IPS-18a (cell line): ENCODE data around the gene GIMAP7.

Experiments
- H3K27ac ChIP-seq: one replicate; pipeline ENCODE4 v1.5.1; 2013; ENCODE audit warnings: low read length
- H3K27me3 ChIP-seq: one replicate; pipeline ENCODE4 v1.6.1; 2013; ENCODE audit warnings: mild to moderate bottlenecking, low read length; ENCODE audit not compliant: control insufficient read depth, insufficient read depth
- H3K36me3 ChIP-seq: one replicate; pipeline ENCODE4 v1.6.1; 2013; ENCODE audit warnings: low read depth, low read length; ENCODE audit not compliant: control insufficient read depth
- H3K4me1 ChIP-seq: one replicate; pipeline ENCODE4 v1.6.1; 2013; ENCODE audit warnings: low read depth, low read length; ENCODE audit not compliant: control insufficient read depth
- H3K4me3 ChIP-seq: one replicate; pipeline ENCODE4 v1.5.1; 2013; ENCODE audit warnings: low read length
- H3K9ac ChIP-seq: one replicate; pipeline ENCODE4 v1.6.1; 2013; ENCODE audit warnings: mild to moderate bottlenecking, low read length, moderate library complexity
- H3K9me3 ChIP-seq: one replicate; pipeline ENCODE4 v1.6.1; 2013; ENCODE audit warnings: low read depth, low read length; ENCODE audit not compliant: control insufficient read depth

The GIMAP7 gene

DNA sequence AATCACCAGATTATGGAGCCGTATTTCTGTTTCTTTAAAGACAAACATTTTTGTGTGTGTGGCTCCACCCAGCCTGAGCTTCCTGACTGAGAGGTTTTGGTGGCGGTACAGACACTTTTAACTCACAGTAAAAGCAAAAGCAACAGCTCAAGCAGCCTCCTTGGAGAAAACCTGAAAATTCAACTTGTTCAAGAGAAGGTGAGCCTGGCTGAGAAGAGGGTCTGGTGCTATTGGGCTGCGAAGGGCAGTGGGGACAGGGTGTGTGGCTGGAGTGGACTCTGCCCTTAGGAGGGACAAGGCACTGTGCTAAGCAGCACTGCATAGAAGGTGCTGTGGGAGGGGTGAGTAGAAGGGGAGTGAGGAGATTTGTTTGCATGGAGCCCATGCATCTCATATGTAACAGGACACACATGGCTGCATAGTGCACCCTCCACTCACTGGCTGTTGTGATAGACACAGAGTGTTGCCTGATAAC lies at the start of gene GIMAP7:
Gene GIMAP7 (plus strand): TSS at position 125 of the 475 bp plus-strand sequence. CDS start 5,103 bp downstream, outside the sequence.
- H3K9me3 ChIP-seq: no peaks in the 10 kb centered on the region
- H3K9ac ChIP-seq: no peak within 1 kb of the TSS
- no peaks in the 10 kb centered on the region for H3K36me3 ChIP-seq
- H3K27ac ChIP-seq: no peak within 1 kb of the TSS
- H3K4me3 ChIP-seq: no peak within 1 kb of the TSS
- no peaks in the 10 kb centered on the region for H3K27me3 ChIP-seq
- no peaks in the 10 kb centered on the region for H3K4me1 ChIP-seq

DNA sequence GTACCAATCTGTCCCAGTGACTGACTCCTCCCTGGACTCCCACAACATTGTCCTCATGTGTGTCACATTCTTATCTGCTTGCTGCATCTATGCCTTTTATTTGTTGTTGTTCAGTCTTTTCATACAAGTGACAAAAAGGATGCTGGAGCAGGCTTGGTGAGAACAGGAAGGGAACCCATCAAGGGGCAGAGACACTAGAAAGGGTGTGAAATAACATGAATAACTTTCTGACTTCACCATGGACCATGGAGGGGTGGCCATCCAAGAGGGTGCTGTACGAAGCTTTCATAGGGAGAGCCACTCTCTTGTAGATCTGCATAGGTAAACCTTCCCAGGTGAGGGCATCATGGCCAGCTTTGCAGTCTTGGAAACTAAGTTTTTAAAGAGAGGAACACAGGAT lies 49.7 kb upstream of the GIMAP7 start:
- Histone ChIP-seq H3K27me3 (no peaks in the 10 kb centered on the region), H3K4me3 (no peak overlapping the region), H3K9me3 (no peaks in the 10 kb centered on the region), H3K36me3 (no peaks in the 10 kb centered on the region), H3K9ac (no peak overlapping the region), H3K4me1 (no peaks in the 10 kb centered on the region), H3K27ac (no peak overlapping the region)

DNA sequence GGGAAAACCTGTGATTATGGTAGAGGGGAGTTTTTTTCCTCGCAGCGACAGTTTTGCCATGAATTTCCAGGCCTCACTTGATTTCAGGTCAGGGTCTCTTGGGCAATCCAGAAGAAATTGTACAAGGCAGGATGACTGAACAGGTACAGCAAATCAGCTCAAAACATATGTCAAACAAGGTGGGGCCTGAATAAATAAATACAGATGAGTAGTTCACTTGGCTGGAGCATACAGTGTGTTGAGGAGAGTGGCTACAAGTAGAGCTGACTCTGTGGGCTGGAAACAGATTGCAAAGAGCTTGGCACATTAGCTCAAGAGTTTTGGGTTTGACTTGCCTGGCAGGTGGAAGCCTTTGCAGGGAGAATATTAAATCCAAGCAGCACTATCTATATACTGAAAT lies 49.3 kb upstream of the GIMAP7 start:
- H3K27me3 ChIP-seq: no peaks in the 10 kb centered on the region
- H3K4me3 ChIP-seq: no peak overlapping the region
- H3K9ac ChIP-seq: no peak overlapping the region
- no peaks in the 10 kb centered on the region for H3K9me3 ChIP-seq
- H3K36me3 ChIP-seq: no peaks in the 10 kb centered on the region
- H3K27ac ChIP-seq: no peak overlapping the region
- H3K4me1 ChIP-seq: no peaks in the 10 kb centered on the region

DNA sequence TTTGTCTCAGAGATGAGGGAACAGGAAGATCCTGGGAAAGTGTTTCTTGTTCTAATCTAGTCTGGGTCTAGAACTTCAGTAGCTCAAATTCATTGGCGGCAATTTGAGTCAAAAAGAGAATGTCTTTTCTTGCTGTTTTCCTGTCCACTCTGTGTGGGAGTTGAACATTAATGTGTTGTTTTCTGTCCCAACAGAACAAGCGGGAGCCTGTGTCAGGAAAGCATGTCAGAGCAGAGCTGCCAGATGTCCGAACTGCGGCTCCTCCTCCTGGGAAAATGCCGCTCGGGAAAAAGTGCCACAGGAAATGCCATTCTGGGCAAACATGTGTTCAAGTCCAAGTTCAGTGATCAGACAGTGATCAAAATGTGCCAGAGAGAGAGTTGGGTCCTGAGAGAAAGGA lies 48.2 kb upstream of the GIMAP7 start:
- H3K9me3 ChIP-seq: no peaks in the 10 kb centered on the region

DNA sequence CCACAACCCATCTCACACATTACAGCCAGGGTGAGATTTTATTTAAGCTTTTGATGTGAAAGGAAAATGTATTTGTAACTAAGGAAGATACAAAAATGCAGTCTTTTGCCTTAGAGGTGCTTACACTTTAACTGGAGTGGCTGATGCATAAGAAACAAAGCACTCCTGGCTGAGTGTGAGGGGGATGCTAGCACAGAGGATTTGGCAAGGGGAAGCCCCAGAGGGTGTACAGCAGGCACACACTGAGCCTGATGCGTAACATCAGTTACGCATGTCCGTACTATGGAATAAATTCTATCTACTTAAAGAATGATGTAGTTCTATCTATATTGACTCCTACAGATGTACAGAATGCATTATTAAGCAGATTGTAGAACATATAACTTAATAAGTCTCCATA lies 46.4 kb upstream of the GIMAP7 start:
- Histone ChIP-seq H3K4me3 (no peak overlapping the region), H3K4me1 (no peaks in the 10 kb centered on the region), H3K9me3 (no peaks in the 10 kb centered on the region), H3K27me3 (no peaks in the 10 kb centered on the region), H3K27ac (no peak overlapping the region), H3K36me3 (no peaks in the 10 kb centered on the region), H3K9ac (no peak overlapping the region)

More for the DNA sequence above, 48.2 kb upstream of the GIMAP7 start:
- no peaks in the 10 kb centered on the region for H3K36me3 ChIP-seq
- H3K27ac ChIP-seq: no peak overlapping the region
- H3K4me1 ChIP-seq: no peaks in the 10 kb centered on the region
- no peak overlapping the region for H3K4me3 ChIP-seq
- no peaks in the 10 kb centered on the region for H3K27me3 ChIP-seq
- H3K9ac ChIP-seq: no peak overlapping the region

DNA sequence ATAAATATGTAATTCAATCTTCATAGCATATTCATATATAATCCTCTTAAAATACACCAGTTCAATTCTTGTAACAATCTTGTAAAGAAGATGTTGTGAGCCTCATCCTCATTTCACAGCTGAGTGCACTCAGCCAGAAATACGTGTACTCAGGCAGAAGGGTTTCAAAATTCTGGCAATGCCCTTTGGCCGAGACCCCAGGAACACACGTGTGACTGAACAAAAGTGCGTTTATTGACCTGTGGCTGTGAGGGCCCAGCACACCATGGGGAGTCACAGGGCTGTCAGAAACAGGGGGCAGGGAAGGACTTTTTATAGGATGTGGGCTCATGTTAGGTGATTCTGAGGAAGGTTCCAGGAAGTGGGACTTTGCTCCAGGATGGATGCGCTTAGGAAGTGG lies 42.8 kb upstream of the GIMAP7 start:
- Histone ChIP-seq H3K9ac (no peak overlapping the region), H3K36me3 (no peaks in the 10 kb centered on the region), H3K9me3 (no peaks in the 10 kb centered on the region), H3K27me3 (no peaks in the 10 kb centered on the region), H3K27ac (no peak overlapping the region), H3K4me3 (no peak overlapping the region), H3K4me1 (no peaks in the 10 kb centered on the region)

DNA sequence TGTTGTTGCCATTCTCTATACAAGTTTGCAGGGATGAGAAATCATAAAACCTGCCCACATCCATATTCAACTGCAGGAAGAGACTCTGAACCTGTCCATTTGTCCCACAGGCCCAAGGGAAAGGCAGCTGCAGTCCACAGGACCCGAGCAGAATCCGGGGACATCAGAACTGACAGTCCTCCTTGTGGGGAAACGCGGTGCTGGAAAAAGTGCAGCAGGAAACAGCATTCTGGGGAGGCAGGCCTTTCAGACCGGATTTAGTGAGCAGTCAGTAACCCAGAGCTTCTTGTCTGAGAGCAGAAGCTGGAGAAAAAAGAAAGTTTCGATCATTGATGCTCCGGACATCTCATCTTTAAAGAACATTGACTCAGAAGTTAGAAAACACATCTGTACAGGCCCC lies 40.8 kb upstream of the GIMAP7 start:
- H3K36me3 ChIP-seq: no peaks in the 10 kb centered on the region
- H3K4me3 ChIP-seq: no peak overlapping the region
- no peaks in the 10 kb centered on the region for H3K27me3 ChIP-seq
- no peaks in the 10 kb centered on the region for H3K4me1 ChIP-seq
- H3K27ac ChIP-seq: no peak overlapping the region
- H3K9me3 ChIP-seq: no peaks in the 10 kb centered on the region
- no peak overlapping the region for H3K9ac ChIP-seq

DNA sequence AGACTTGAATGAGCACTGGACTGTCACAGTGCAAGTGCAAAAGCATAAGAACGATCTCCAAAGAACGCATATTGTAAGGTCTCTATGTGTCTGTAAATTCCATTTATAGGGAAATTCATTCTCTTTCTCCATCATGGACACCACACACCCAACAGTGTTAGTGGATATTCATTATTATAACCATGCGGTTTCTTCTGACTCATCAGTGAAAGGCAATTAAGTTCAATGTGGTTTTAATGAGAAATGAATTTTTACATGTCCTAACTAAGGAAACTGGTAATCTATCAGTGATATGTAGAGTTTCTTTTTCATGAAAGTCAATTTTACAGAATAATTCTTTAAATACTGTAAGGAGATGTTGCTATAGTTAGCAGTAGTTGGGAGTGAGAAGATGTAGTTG lies 38.4 kb upstream of the GIMAP7 start:
- Histone ChIP-seq H3K9me3 (no peaks in the 10 kb centered on the region), H3K9ac (no peak overlapping the region), H3K27me3 (no peaks in the 10 kb centered on the region), H3K4me3 (no peak overlapping the region), H3K4me1 (no peaks in the 10 kb centered on the region), H3K36me3 (no peaks in the 10 kb centered on the region), H3K27ac (no peak overlapping the region)

DNA sequence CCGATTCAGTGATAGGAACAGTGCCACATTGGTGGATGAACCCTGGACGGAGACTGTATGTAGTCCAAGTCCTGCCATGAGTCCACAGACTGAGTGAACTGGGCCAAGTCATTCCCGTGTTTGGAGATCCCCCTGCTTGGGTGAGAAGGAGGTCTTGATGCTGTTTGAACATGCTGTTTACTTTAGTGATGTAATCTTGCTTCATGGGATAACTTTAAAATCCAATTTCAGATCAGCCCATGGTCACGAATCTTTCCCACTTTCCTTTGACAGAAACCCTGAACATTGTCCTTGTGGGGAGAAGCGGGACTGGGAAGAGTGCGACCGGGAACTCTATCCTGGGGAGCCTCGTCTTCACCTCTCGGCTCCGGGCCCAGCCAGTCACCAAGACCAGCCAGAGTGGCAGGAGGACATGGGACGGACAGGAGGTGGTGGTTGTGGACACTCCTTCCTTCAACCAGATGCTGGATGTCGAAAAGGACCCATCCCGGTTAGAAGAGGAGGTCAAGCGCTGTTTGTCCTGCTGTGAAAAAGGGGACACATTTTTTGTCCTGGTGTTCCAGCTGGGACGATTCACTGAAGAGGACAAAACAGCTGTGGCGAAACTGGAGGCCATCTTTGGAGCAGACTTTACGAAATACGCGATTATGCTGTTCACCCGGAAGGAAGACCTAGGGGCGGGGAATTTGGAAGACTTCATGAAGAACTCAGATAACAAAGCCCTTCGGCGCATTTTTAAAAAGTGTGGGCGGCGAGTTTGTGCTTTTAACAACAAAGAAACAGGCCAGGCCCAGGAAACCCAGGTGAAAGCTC lies 37.6 kb upstream of the GIMAP7 start:
- Histone ChIP-seq H3K27me3 (no peaks in the 10 kb centered on the region), H3K4me3 (no peak overlapping the region)

DNA sequence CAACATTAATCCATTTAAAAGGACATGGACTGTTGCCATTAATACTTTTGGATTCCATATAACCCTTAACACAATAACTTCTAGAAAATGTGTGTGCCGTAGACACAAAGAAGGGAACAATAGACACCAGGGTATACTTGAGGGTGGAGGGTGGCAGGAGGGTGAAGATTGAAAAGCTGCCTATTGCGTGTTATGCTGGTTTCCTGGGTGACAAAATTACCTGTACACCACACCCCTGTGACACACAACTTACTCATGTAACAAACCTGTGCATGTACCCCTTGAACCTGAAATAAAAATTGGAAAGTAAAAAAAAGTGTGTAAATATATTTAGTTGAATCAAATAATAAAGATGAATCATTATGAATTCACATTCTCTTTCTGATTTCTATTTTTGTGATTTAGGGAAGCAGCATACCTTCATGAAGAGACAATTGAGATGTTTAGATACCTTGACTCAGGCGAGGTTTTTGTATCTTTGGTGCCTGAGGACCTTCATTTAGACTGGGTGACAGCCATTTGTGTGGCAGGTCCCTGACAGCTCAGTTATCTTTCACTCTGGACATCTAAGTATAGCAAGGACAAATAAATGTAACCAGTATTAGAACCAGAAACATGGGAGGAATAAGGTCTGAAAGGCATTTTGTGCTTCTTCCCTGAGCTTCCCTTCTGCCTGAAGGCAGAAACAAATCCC lies 35.5 kb upstream of the GIMAP7 start:
- Histone ChIP-seq H3K4me3 (no peak overlapping the region), H3K4me1 (no peaks in the 10 kb centered on the region), H3K27ac (no peak overlapping the region), H3K27me3 (no peaks in the 10 kb centered on the region), H3K36me3 (no peaks in the 10 kb centered on the region), H3K9ac (no peak overlapping the region), H3K9me3 (no peaks in the 10 kb centered on the region)

More for the DNA sequence above, 37.6 kb upstream of the GIMAP7 start:
- H3K9me3 ChIP-seq: no peaks in the 10 kb centered on the region
- no peaks in the 10 kb centered on the region for H3K36me3 ChIP-seq
- H3K4me1 ChIP-seq: no peaks in the 10 kb centered on the region
- no peak overlapping the region for H3K27ac ChIP-seq
- H3K9ac ChIP-seq: no peak overlapping the region

DNA sequence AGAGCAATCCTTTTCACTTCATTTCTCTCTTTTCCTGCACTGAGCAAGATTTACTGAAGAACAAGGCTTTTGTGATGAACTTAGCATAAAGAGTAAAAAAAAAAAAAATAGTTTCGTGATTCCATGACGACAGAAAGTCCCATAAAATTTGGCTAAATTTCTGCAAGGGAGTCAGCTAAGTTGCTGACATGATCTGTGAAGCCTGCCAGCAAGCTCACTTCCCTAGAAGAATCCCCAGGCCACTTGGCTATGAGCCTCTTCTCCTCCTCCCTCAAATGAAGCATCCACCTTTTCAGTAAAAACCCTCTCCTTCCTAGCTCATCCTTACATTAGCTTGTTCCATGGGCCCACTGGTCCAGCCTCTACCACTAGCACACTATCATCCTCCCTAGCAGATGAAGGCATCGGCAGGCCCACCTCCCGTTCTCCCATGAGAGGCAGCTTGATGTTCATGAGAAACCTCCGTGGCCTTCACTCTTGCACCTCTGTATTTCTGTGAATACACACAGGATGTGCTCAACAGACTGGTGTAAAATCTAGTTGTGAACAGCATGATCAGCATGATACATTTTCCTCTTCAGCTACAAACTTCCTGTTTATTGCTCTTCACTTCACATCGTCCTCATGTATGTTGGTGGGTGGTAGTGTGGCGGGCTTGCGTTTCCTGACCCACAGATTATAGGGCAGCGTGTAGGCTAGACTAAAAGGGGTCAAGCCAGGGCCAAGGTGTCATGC lies 33.3 kb upstream of the GIMAP7 start:
- Histone ChIP-seq H3K4me1 (no peaks in the 10 kb centered on the region), H3K9ac (no peak overlapping the region), H3K4me3 (no peak overlapping the region), H3K27me3 (no peaks in the 10 kb centered on the region), H3K27ac (no peak overlapping the region), H3K36me3 (no peaks in the 10 kb centered on the region), H3K9me3 (no peaks in the 10 kb centered on the region)
